K562 (cell line): ENCODE results near the gene HEXIM2. TPM values are rescaled to one million over a fixed set of nuclear protein-coding genes. Genes with fewer than 3 reads are reported as not detected.

ENCODE experiments used
- CBX8 ChIP-seq: fragments of 200-600 bp; sonication (generic); IDR thresholded peaks from 2 replicates; pipeline ENCODE4 v1.6.1; 2012; ENCODE audit warnings: borderline replicate concordance, mixed run types, low read depth, mild to moderate bottlenecking, moderate library complexity, mixed read lengths, low read length, control low read depth, inconsistent platforms; ENCODE audit not compliant: poor library complexity, severe bottlenecking; ENCODE audit errors: extremely low read depth
- CUX1 ChIP-seq: fragments of 200-800 bp; sonication (Bioruptor generic); IDR thresholded peaks from 2 replicates; pipeline ENCODE4 v1.6.1; 2016; ENCODE audit warnings: missing genetic modification characterization, missing compliant biosample characterization
- DIDO1 ChIP-seq: fragments of 450-650 bp; IDR thresholded peaks from 2 replicates; pipeline ENCODE4 v1.6.1; 2016; ENCODE audit warnings: low read depth, missing biosample characterization, missing genetic modification characterization
- DLX4 ChIP-seq: fragments of 250-450 bp; sonication (Bioruptor Pico); IDR thresholded peaks from 2 replicates; pipeline ENCODE4 v1.6.1; 2021; ENCODE audit warnings: mild to moderate bottlenecking
- FOXA3 ChIP-seq, 2 experiments: fragments of 450-650 bp in 1 of 2; sonication (generic) in 1 of 2; formaldehyde crosslinking; IDR thresholded peaks in 1 of 2; conservative IDR thresholded peaks in 1 of 2; 2 replicates each; pipeline versions ENCODE4 v1.4.0 to v1.8.0; 2020 to 2022; ENCODE audit warnings: mild to moderate bottlenecking in 2 of 2, missing genetic modification reagents in 1 of 2
- HINFP ChIP-seq: fragments of 450-650 bp; conservative IDR thresholded peaks from 2 replicates; pipeline ENCODE4 v1.6.1; 2016; ENCODE audit warnings: missing genetic modification characterization, low read depth, mild to moderate bottlenecking, control low read depth, missing compliant biosample characterization
- LCOR ChIP-seq: sonication (generic); formaldehyde crosslinking; IDR thresholded peaks from 2 replicates; pipeline ENCODE4 v1.8.0; 2022; ENCODE audit warnings: mild to moderate bottlenecking, missing genetic modification reagents
- NBN ChIP-seq: fragments of 450-650 bp; IDR thresholded peaks from 2 replicates; pipeline ENCODE4 v1.6.1; 2016; ENCODE audit warnings: low read depth, mild to moderate bottlenecking
- SOX6 ChIP-seq: fragments of 450-650 bp; IDR thresholded peaks from 2 replicates; pipeline ENCODE4 v1.6.1; 2014; ENCODE audit warnings: mild to moderate bottlenecking
- TCF7L2 ChIP-seq: fragments of 150-350 bp; IDR thresholded peaks from 2 replicates; pipeline ENCODE4 v1.6.1; 2016; ENCODE audit warnings: low read depth, mild to moderate bottlenecking, low read length, moderate library complexity
- TFE3 ChIP-seq: fragments of 450-650 bp; formaldehyde crosslinking; IDR thresholded peaks from 2 replicates; pipeline ENCODE4 v1.4.0; 2020; ENCODE audit warnings: mild to moderate bottlenecking, mixed read lengths
- TOE1 ChIP-seq, 2 experiments: fragments of 450-650 bp in 1 of 2; sonication (generic) in 1 of 2; formaldehyde crosslinking in 1 of 2; IDR thresholded peaks; 2 replicates each; pipeline versions ENCODE4 v1.7.1 to v1.8.0; 2016 to 2022; ENCODE audit warnings: borderline replicate concordance in 2 of 2, mild to moderate bottlenecking in 2 of 2, antibody characterized with exemption in 1 of 2, inconsistent platforms in 1 of 2, low read depth in 1 of 2, missing genetic modification reagents in 1 of 2, moderate library complexity in 1 of 2
- USF1 ChIP-seq: sonication (generic); formaldehyde crosslinking; IDR thresholded peaks from 2 replicates; pipeline ENCODE4 v1.9.0; 2022; ENCODE audit warnings: mild to moderate bottlenecking, missing genetic modification reagents
- polyA plus RNA-seq, 8 experiments: library from polyadenylated mRNA; depleted of rRNA in 4 of 8; stranded (reverse) in 5 of 8; unstranded in 3 of 8; fragments of >200 nt; fragmentation: Nextera tagmentation in 2 of 8; fragmentation: Illumina TruSeq in 1 of 8; extraction: Ambion mirVana in 2 of 8; extraction: Trizol in 1 of 8; gene quantifications; 2 replicates each; pipeline versions ENCODE4 v1.2.1 to v1.2.3, GENCODE V29; 2011 to 2014; ENCODE audit warnings: inconsistent platforms in 1 of 8, missing spikeins in 1 of 8
- total RNA-seq, 7 experiments: library from RNA; depleted of rRNA in 6 of 7; stranded (reverse); fragments of >200 nt in 6 of 7; fragmentation: Illumina TruSeq in 2 of 7; extraction: Trizol in 2 of 7; gene quantifications; 2 replicates each; pipeline versions ENCODE4 v1.2.1 to v1.2.3, GENCODE V29; 2011 to 2021; ENCODE audit warnings: low replicate concordance in 1 of 7

Gene HEXIM2
- total and polyA plus RNA-seq, 9 of the 15 experiments (the other 6 are each of a cell fraction or from before 2014, with no cell fraction given), result 0.69 to 3.4 (median 1.1) TPM; not detected in 2

GRCh38 chr17:45149037-45149668 lies 12.5 kb upstream of the HEXIM2 start (continued):
- TF ChIP-seq CUX1 (CRISPR knock-in tag), result no peak
- no peak for TF ChIP-seq DIDO1 (tag)
- no peak for TF ChIP-seq SOX6
- no peak for TF ChIP-seq USF1 (CRISPR knock-in tag)
- no peak; the same call in 1 of the 2 replicates for TF ChIP-seq TOE1 (IDR thresholded peaks at IDR 0.05; ENCODE audit: borderline replicate concordance)
- TF ChIP-seq TOE1 (CRISPR knock-in tag; IDR thresholded peaks at IDR 0.05; ENCODE audit: borderline replicate concordance, low read depth), result 0 out of 2 replicates have a peak, but pooled peaks have one; percentile 35
- no peak for TF ChIP-seq HINFP (tag)
- TF ChIP-seq NBN, result 0 out of 2 replicates have a peak, but pooled peaks have one; percentile 7
- TF ChIP-seq CBX8, result no peak
- no peak for TF ChIP-seq TCF7L2
- no peak for TF ChIP-seq TFE3
- TF ChIP-seq DLX4 (CRISPR knock-in tag), result no peak
- peak; percentile 35 for TF ChIP-seq LCOR (CRISPR knock-in tag)
- peak in 1 of 2 experiments; percentile 57; a peak in 1 of 4 replicates for TF ChIP-seq FOXA3 (CRISPR knock-in tag; conservative IDR thresholded peaks at IDR 0.05 in 1 of 2, IDR thresholded peaks at IDR 0.05 in 1 of 2)
